CD14-positive monocyte (primary cell): ENCODE measurements around the gene SERPINB8. TPM values are rescaled to one million over a fixed set of nuclear protein-coding genes. Genes with fewer than 3 reads are reported as not detected.

Experiments
- DNase-seq, 3 donors: peaks; one replicate each; pipeline ENCODE4 v3.0.0-alpha.2; 2011 to 2022
- H2AFZ ChIP-seq: 2 replicates; pipeline ENCODE4 v1.6.0; 2012; ENCODE audit warnings: mild to moderate bottlenecking, low read depth, low read length, inconsistent platforms; ENCODE audit not compliant: insufficient read depth, poor library complexity, severe bottlenecking
- H3K27ac ChIP-seq, 2 donors: 1 replicate in 1 of 2; 2 replicates in 1 of 2; pipeline ENCODE4 v1.5.1; 2012 to 2013; ENCODE audit warnings: low read length in 2 of 2, control low read depth in 1 of 2, inconsistent platforms in 1 of 2, low read depth in 1 of 2, mild to moderate bottlenecking in 1 of 2
- H3K27me3 ChIP-seq, 2 donors: one replicate each; pipeline versions ENCODE4 v1.6.0 to v1.6.1; 2011 to 2013; ENCODE audit warnings: low read length in 2 of 2; ENCODE audit not compliant: control insufficient read depth in 2 of 2, insufficient read depth in 2 of 2
- H3K36me3 ChIP-seq, 2 donors: replicated peaks in 1 of 2; 1 replicate in 1 of 2; 2 replicates in 1 of 2; pipeline versions ENCODE4 v1.5.1 to v1.6.1; 2012 to 2013; ENCODE audit warnings: low read length in 2 of 2, control low read depth in 1 of 2, inconsistent platforms in 1 of 2, mild to moderate bottlenecking in 1 of 2; ENCODE audit not compliant: insufficient read depth in 2 of 2, control insufficient read depth in 1 of 2
- H3K4me1 ChIP-seq, 2 donors: 1 replicate in 1 of 2; 2 replicates in 1 of 2; pipeline versions ENCODE4 v1.5.1 to v1.6.1; 2012 to 2013; ENCODE audit warnings: low read length in 2 of 2, control low read depth in 1 of 2, inconsistent platforms in 1 of 2, mild to moderate bottlenecking in 1 of 2, moderate library complexity in 1 of 2; ENCODE audit not compliant: insufficient read depth in 2 of 2, control insufficient read depth in 1 of 2
- H3K4me2 ChIP-seq: replicated peaks from 2 replicates; pipeline ENCODE3; 2012; ENCODE audit warnings: low read length, moderate library complexity, mild to moderate bottlenecking; ENCODE audit not compliant: poor library complexity, severe bottlenecking; ENCODE audit errors: extremely low read depth
- H3K4me3 ChIP-seq, 3 experiments: fragments of 200-600 bp in 1 of 3; sonication (generic) in 1 of 3; replicated peaks in 1 of 3; 1 replicate in 2 of 3; 2 replicates in 1 of 3; pipeline ENCODE4 v1.5.1; 2011 to 2013; ENCODE audit warnings: low read length in 3 of 3, mild to moderate bottlenecking in 3 of 3, control low read depth in 2 of 3, low read depth in 2 of 3, inconsistent platforms in 1 of 3, moderate library complexity in 1 of 3
- H3K79me2 ChIP-seq: 2 replicates; pipeline ENCODE4 v1.6.0; 2012; ENCODE audit warnings: mild to moderate bottlenecking, control low read depth, inconsistent platforms, low read length, moderate library complexity; ENCODE audit not compliant: insufficient read depth
- H3K9ac ChIP-seq: 2 replicates; pipeline ENCODE4 v1.6.0; 2017; ENCODE audit warnings: low read length, mild to moderate bottlenecking; ENCODE audit not compliant: insufficient read depth, poor library complexity, severe bottlenecking
- H3K9me3 ChIP-seq, 2 donors: replicated peaks in 1 of 2; 1 replicate in 1 of 2; 2 replicates in 1 of 2; pipeline versions ENCODE4 v1.5.1 to v1.6.1; 2012 to 2013; ENCODE audit warnings: low read length in 2 of 2, control low read depth in 1 of 2; ENCODE audit not compliant: control insufficient read depth in 1 of 2, insufficient read depth in 1 of 2
- H4K20me1 ChIP-seq: 2 replicates; pipeline ENCODE4 v1.6.0; 2012; ENCODE audit warnings: mild to moderate bottlenecking, low read length, control low read depth, moderate library complexity; ENCODE audit not compliant: insufficient read depth
- H3K27ac Mint-ChIP-seq, 7 donors: one replicate each; pipeline ENCODE4 v1.8.0; 2020; ENCODE audit warnings: mild to moderate bottlenecking in 7 of 7, mixed read lengths in 7 of 7, moderate library complexity in 6 of 7, inconsistent platforms in 2 of 7
- H3K27me3 Mint-ChIP-seq, 3 donors: one replicate each; pipeline ENCODE4 v1.8.0; 2021 to 2022; ENCODE audit warnings: low read depth in 3 of 3, mild to moderate bottlenecking in 3 of 3, mixed read lengths in 3 of 3, moderate library complexity in 3 of 3, inconsistent platforms in 1 of 3
- H3K36me3 Mint-ChIP-seq, 2 donors: one replicate each; pipeline ENCODE4 v1.8.0; 2020; ENCODE audit warnings: mixed read lengths in 2 of 2, inconsistent platforms in 1 of 2, mild to moderate bottlenecking in 1 of 2
- H3K4me1 Mint-ChIP-seq: one replicate; pipeline ENCODE4 v1.8.0; 2020; ENCODE audit warnings: mild to moderate bottlenecking, mixed read lengths
- H3K4me3 Mint-ChIP-seq, 2 donors: one replicate each; pipeline ENCODE4 v1.8.0; 2020; ENCODE audit warnings: mild to moderate bottlenecking in 2 of 2, mixed read lengths in 2 of 2, moderate library complexity in 1 of 2
- H3K9me3 Mint-ChIP-seq, 7 donors: one replicate each; pipeline ENCODE4 v1.8.0; 2020 to 2022; ENCODE audit warnings: mixed read lengths in 7 of 7, mild to moderate bottlenecking in 6 of 7, moderate library complexity in 6 of 7, inconsistent platforms in 2 of 7
- CTCF ChIP-seq: fragments of 200-600 bp; IDR thresholded peaks from one replicate; pipeline ENCODE4 v1.8.0; 2022; ENCODE audit warnings: antibody characterized with exemption, mild to moderate bottlenecking
- WGBS: methylation state at CpG from one replicate; pipeline ENCODE4 v1.1.5; 2013; ENCODE audit warnings: missing lambda C conversion rate; ENCODE audit not compliant: insufficient coverage; 5-methylcytosine and 5-hydroxymethylcytosine counted together
- intact Hi-C, 2 donors: fragments of 100-400 bp; cut with micrococcal nuclease; formaldehyde crosslinking; loops; one replicate each; pipeline versions ENCODE4 v1.15.0 to v1.15.1; 2023
- polyA plus RNA-seq, 3 donors: library from polyadenylated mRNA; depleted of rRNA in 1 of 3; unstranded in 2 of 3; stranded (reverse) in 1 of 3; fragments of 300-500 nt in 2 of 3; fragments of >200 nt in 1 of 3; fragmentation: Illumina TruSeq in 2 of 3; gene quantifications; 1 replicate in 2 of 3; 2 replicates in 1 of 3; pipeline ENCODE4 v1.2.3, GENCODE V29; 2012 to 2021

Gene SERPINB8
- polyA plus RNA-seq, 3 donors = 30.3 to 141 (median 115) TPM

GRCh38 chr18:63951302-63951705 is 18.6 kb upstream of the SERPINB8 start:
- Histone ChIP-seq H2AFZ (no peak overlapping the region), H3K4me3 (no peak overlapping the region)
- H3K27ac Mint-ChIP-seq = no peak overlapping the region

GRCh38 chr18:63953811-63954210 is 16.1 kb upstream of the SERPINB8 start:
- Histone ChIP-seq H3K79me2 (no peaks in the 10 kb centered on the region), H3K4me3 (no peak overlapping the region)
- intact Hi-C loops = no loop called here

More at GRCh38 chr18:63951302-63951705, 18.6 kb upstream of the SERPINB8 start:
- Histone ChIP-seq H3K4me2 (no peak overlapping the region), H3K9ac (no peak overlapping the region), H4K20me1 (no peaks in the 10 kb centered on the region), H3K27me3 (no peaks in the 10 kb centered on the region), H3K4me1 (peaks cover 9 to 10% of the 10 kb centered on the region in 2 donors), H3K79me2 (no peaks in the 10 kb centered on the region), H3K27ac (no peak overlapping the region), H3K36me3 (no peaks in the 10 kb centered on the region), H3K9me3 (no peaks in the 10 kb centered on the region)
- TF ChIP-seq CTCF = no peak
- WGBS = 55% methylated on average over 2 of the region's 4 CpGs
- Mint-ChIP-seq H3K9me3 (peaks cover 0 to 4% (median 0%) of the 10 kb centered on the region in 7 donors), H3K4me1 (peaks cover 18% of the 10 kb centered on the region), H3K27me3 (peaks cover 0 to 4% (median 2%) of the 10 kb centered on the region in 3 donors), H3K4me3 (no peak overlapping the region), H3K36me3 (no peaks in the 10 kb centered on the region)
- no peak for DNase-seq
- intact Hi-C loops = no loop called here

More at GRCh38 chr18:63953811-63954210, 16.1 kb upstream of the SERPINB8 start:
- Mint-ChIP-seq H3K9me3 (peaks cover 0 to 4% (median 0%) of the 10 kb centered on the region in 7 donors), H3K4me3 (no peak overlapping the region), H3K27me3 (peaks cover 0 to 2% (median 0%) of the 10 kb centered on the region in 3 donors), H3K36me3 (no peaks in the 10 kb centered on the region), H3K4me1 (peaks cover 15% of the 10 kb centered on the region), H3K27ac (no peak overlapping the region)
- H3K4me2 ChIP-seq = no peak overlapping the region
- DNase-seq = no peak
- TF ChIP-seq CTCF = no peak
- H3K9ac ChIP-seq = no peak overlapping the region
- no peaks in the 10 kb centered on the region for H3K9me3 ChIP-seq
- WGBS = 7% methylated on average over 2 of the region's 5 CpGs
- H4K20me1 ChIP-seq = no peaks in the 10 kb centered on the region
- H2AFZ ChIP-seq = no peak overlapping the region
- H3K36me3 ChIP-seq = no peaks in the 10 kb centered on the region
- peaks cover 8 to 10% of the 10 kb centered on the region in 2 donors for H3K4me1 ChIP-seq
- H3K27ac ChIP-seq = no peak overlapping the region
- no peaks in the 10 kb centered on the region for H3K27me3 ChIP-seq
